GM12892 (cell line): Measurements from ENCODE around the gene JAKMIP2.

Experiments
- POLR2A ChIP-seq: IDR thresholded peaks from 2 replicates; pipeline ENCODE4 v1.6.1; 2011; ENCODE audit warnings: low read depth, low read length, control low read depth
- POLR2AphosphoS5 ChIP-seq: IDR thresholded peaks from 2 replicates; pipeline ENCODE4 v1.6.1; 2011; ENCODE audit warnings: low read depth, low read length, control low read depth

DNA sequence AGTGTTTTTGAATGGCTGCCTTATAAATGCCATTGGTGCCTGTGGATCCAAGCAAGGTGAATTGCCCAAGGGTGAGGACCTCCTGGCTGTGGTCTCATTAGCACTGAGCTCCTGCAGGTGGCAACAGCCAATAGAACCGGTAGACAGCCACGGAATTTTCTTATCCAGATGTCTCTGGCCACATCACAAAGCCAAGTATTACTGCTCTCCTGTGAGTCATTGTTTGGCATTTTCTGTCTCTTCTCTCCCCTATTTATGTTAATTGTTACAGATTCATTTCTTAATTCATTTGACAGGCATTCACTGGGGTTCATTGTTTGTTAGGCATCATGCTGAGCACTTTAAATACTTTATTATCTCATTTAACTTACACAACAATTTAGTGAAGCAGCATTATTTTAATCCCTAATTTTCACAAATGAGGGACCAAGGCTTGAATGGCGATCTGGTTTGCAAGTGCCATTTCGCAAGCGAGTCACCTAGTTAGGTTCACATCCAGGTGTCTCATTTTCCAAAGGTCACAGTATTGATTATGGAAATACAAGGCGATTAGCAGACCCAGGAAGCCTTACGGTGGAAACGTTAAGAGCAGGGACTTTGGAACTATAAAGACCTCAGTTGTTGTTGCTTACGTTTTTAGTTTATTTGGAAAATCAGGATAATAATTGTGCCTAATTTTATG, 214.5 kb downstream of the JAKMIP2 start:
- TF ChIP-seq POLR2AphosphoS5 (no peak), POLR2A (no peak)
